Body of pancreas (tissue), 4 donors: Measurements from ENCODE around the gene IGSF23. TPM values are rescaled to one million over a fixed set of nuclear protein-coding genes. Genes with fewer than 3 reads are reported as not detected.
"Not testable (repeated sequence)": the region's sequence is repeated elsewhere in the genome, so short reads cannot be mapped to it uniquely, and the experiment has no call there.

Source experiments
- ATAC-seq: fragments of 150-250 bp; one replicate; pipeline ENCODE4 v1.9.1; 2016
- DNase-seq, 4 donors: peaks; one replicate each; pipeline ENCODE4 v3.0.0-alpha.2; 2019
- H3K27ac ChIP-seq, 4 donors: fragments of 200-600 bp; sonication (generic); 1 replicate in 3 of 4; 2 replicates in 1 of 4; pipeline versions ENCODE4 v1.5.1 to v1.6.1; 2016 to 2019; ENCODE audit warnings: mild to moderate bottlenecking in 1 of 4, mixed read lengths in 1 of 4, moderate library complexity in 1 of 4
- H3K27me3 ChIP-seq, 2 donors: fragments of 200-600 bp; sonication (generic); one replicate each; pipeline ENCODE4 v1.6.0; 2016; ENCODE audit warnings: mild to moderate bottlenecking in 1 of 2
- H3K36me3 ChIP-seq, 2 donors: fragments of 200-600 bp; sonication (generic); replicated peaks in 1 of 2; 2 replicates each; pipeline ENCODE4 v1.5.1; 2016; ENCODE audit warnings: low read depth in 2 of 2; ENCODE audit not compliant: insufficient read depth in 1 of 2
- H3K4me1 ChIP-seq: fragments of 200-600 bp; sonication (generic); one replicate; pipeline ENCODE4 v1.6.0; 2016
- H3K4me3 ChIP-seq, 2 donors: fragments of 200-600 bp; sonication (generic); 1 replicate in 1 of 2; 2 replicates in 1 of 2; pipeline ENCODE4 v1.5.1; 2016 to 2019
- H3K9me3 ChIP-seq, 3 donors: fragments of 200-600 bp; sonication (generic); 1 replicate in 2 of 3; 2 replicates in 1 of 3; pipeline ENCODE4 v1.5.1; 2016
- CTCF ChIP-seq, 7 experiments: fragments of 450-650 bp in 4 of 7; fragments of 200-600 bp in 3 of 7; sonication (generic) in 3 of 7; IDR thresholded peaks; one replicate each; pipeline ENCODE4 v1.5.1; 2016 to 2019; ENCODE audit warnings: antibody characterized with exemption in 7 of 7
- POLR2A ChIP-seq, 3 donors: fragments of 450-650 bp; IDR thresholded peaks; one replicate each; pipeline ENCODE4 v1.6.1; 2016; ENCODE audit warnings: antibody characterized with exemption in 3 of 3, mild to moderate bottlenecking in 2 of 3
- WGBS, 2 donors: methylation state at CpG; one replicate each; pipeline ENCODE4 v1.1.5; 2017; 5-methylcytosine and 5-hydroxymethylcytosine counted together
- intact Hi-C: fragments of 100-400 bp; cut with DNase I; formaldehyde crosslinking; loops from one replicate; pipeline ENCODE4 v1.15.1; 2023
- total RNA-seq, 2 donors: library from RNA; depleted of rRNA; stranded (reverse); fragments of >200 nt; gene quantifications; one replicate each; pipeline ENCODE4 v1.1.0, GENCODE V29; 2016

IGSF23 gene
- total RNA-seq, 2 donors from 2014 or later: 3.1 TPM; not detected in 1

DNA sequence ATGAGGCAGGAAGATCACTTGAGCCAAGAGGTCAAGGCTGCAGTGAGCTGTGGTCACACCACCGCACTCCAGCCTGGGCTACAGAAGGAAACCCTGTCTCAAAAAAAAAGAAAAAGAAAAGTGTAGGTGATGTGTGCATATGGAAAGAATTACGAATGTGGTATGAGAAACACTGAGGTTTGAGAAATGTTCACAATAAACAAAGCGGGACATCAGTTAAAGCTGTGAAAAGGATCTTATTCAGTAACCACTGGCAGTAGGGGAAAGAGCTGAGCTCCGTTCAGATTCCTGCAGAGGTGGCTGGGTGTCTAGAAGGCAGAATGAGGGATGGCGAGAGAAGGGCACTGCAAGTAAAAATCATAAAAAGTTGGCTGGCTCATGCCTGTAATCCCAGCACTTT lies 4.1 kb upstream of the IGSF23 start:
- Histone ChIP-seq H3K27me3 (no peaks in the 10 kb centered on the region), H3K4me3 (no peak overlapping the region), H3K4me1 (peaks cover 14% of the 10 kb centered on the region), H3K9me3 (no peaks in the 10 kb centered on the region), H3K27ac (no peak overlapping the region), H3K36me3 (no peaks in the 10 kb centered on the region)
- no peak for ATAC-seq
- no peak for TF ChIP-seq CTCF (IDR thresholded peaks at IDR 0.05)
- TF ChIP-seq POLR2A (IDR thresholded peaks at IDR 0.05): no peak
- DNase-seq: no peak
- intact Hi-C loops: no loop called here
- WGBS, 2 donors: 93 to 95% methylated on average over 5 of the region's 5 CpGs

DNA sequence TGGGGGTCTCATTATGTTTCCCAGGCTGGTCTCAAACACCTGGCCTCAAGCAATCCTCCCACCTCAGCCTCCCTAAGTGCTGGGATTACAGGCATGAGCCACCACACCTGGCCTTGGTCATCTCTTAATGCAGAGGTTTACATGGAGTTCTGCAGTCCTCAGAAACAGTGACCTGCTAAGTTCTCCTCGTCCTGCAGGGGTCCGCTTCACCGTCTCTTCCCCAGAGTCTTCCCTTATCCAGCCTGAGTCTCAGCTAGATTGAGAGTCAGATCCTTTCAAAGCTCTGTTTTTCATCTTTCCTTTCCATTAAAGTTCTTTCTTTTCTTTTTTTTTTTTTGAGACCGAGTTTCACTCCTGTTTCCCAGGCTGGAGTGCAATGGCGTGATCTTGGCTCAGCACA lies 2.9 kb upstream of the IGSF23 start:
- H3K27ac ChIP-seq, H3K36me3 ChIP-seq, ATAC-seq, H3K4me3 ChIP-seq, H3K27me3 ChIP-seq, DNase-seq, intact Hi-C loops, H3K9me3 ChIP-seq: not testable (repeated sequence)
- peaks cover 14% of the 10 kb centered on the region for H3K4me1 ChIP-seq
- WGBS, 2 donors: 84 to 88% methylated on average over 5 of the region's 5 CpGs

DNA sequence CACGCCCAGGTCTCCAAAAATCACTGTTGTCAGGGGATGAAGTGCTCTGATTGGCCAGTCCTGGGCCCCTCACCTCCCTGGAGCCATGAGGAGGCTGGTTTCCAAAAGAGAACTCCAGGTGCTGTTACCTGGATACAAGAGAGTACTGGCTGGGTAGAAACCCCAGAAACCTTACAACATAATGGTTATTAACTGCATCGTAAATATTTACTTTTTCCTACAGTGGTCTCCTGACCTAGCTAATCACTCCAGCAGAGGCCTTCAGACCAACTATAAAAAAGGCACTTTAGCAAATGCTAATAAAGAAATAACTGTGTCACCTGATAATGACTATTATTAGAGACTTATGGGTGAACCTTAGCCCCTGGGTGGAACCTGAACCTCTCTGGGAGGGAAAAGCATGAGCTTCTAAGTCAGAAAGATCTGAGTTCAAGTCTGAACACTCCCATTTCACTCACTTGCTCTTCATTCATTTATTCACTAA lies 1.5 kb upstream of the IGSF23 start:
- peaks cover 14% of the 10 kb centered on the region for H3K4me1 ChIP-seq
- no peak for TF ChIP-seq POLR2A (IDR thresholded peaks at IDR 0.05)
- no peak for TF ChIP-seq CTCF (IDR thresholded peaks at IDR 0.05)
- H3K4me3 ChIP-seq: no peak overlapping the region
- 51 to 64% methylated on average over 2 of the region's 2 CpGs for WGBS, 2 donors
- ATAC-seq: peak; percentile 64
- no peaks in the 10 kb centered on the region for H3K27me3 ChIP-seq
- intact Hi-C loops: no loop called here
- DNase-seq: peak in 3 of 4 donors; percentile 33 to 36 (median 35)
- H3K36me3 ChIP-seq: no peaks in the 10 kb centered on the region
- peak overlapping the region in 1 of 4 donors; percentile 9 for H3K27ac ChIP-seq
- no peaks in the 10 kb centered on the region for H3K9me3 ChIP-seq

DNA sequence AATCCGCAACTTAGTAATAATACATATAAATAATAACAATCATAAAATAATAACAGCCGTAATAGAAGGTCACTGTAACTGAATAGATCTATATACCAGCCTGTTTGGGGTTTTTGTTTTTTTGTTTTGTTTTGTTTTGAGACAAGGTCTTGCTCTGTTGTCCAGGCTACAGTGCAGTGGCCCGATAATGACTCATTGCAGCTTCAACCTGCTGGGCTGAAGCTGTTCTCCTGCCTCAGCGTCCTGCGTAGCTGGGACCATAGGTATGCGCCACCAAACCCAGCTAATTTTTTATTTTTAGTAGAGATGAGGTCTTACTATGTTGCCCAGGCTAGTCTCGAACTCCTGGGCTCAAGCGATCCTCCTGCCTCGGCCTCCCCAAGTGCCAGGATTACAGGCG lies 950 bp downstream of the IGSF23 start:
- no peak for ATAC-seq
- intact Hi-C loops: no loop called here
- H3K27ac ChIP-seq: no peak overlapping the region

DNA sequence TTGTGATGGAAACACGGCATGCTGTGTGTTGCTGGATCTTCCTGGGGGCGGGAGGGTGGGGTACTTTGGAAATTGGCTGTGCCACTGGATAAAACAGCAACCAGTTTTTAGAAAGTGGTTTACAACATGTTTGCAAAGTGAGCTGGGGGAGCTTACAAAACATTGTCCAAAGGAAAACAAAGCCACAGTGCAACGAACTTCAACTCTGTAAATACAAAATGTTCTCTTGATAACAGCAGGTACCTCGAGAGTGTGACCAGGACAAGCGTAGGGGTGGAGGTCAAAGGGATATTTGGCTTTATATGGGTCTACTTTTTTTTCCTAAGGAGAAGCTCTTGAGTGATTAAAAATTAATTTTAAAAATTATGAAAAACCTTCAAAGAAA lies 2.5 kb downstream of the IGSF23 start:
- DNase-seq (no peak), ATAC-seq (no peak)
- Histone ChIP-seq H3K27ac (peak overlapping the region in 2 of 4 donors; percentile 21 to 39), H3K27me3 (no peaks in the 10 kb centered on the region), H3K4me3 (no peak overlapping the region), H3K9me3 (no peaks in the 10 kb centered on the region), H3K36me3 (no peaks in the 10 kb centered on the region), H3K4me1 (peaks cover 14% of the 10 kb centered on the region)
- WGBS, 2 donors: 29 to 32% methylated on average over 5 of the region's 5 CpGs
- TF ChIP-seq POLR2A (IDR thresholded peaks at IDR 0.05) (no peak), CTCF (IDR thresholded peaks at IDR 0.05) (no peak)
- intact Hi-C loops: no loop called here

More for the DNA sequence above, 950 bp downstream of the IGSF23 start:
- WGBS, 2 donors: 94 to 97% methylated on average over 10 of the region's 10 CpGs
- TF ChIP-seq POLR2A (IDR thresholded peaks at IDR 0.05) (no peak), CTCF (IDR thresholded peaks at IDR 0.05) (no peak)
- Histone ChIP-seq H3K36me3 (no peaks in the 10 kb centered on the region), H3K27me3 (no peaks in the 10 kb centered on the region), H3K9me3 (no peaks in the 10 kb centered on the region), H3K4me1 (peaks cover 14% of the 10 kb centered on the region), H3K4me3 (no peak overlapping the region)
- DNase-seq: no peak
